ENCODE results near the gene NTN3.
"Not testable (repeated sequence)": the region's sequence is repeated elsewhere in the genome, so short reads cannot be mapped to it uniquely, and the experiment has no call there.

Gene NTN3

GRCh38 chr16:2474877-2475412 lies 3.8 kb downstream of the NTN3 start, which contains the start of gene TBC1D24:
Gene TBC1D24 (plus strand): TSS chr16:2475127. CDS start chr16:2496149, 21,022 bp downstream.
- peak within 1 kb of the TSS; percentile 75 for H3K4me3 ChIP-seq (ENCODE audit: low read depth, low read length)
- no peak for TF ChIP-seq CTCF (conservative IDR thresholded peaks at IDR 0.05; ENCODE audit: low read depth, low read length)
- peak; percentile 80 for DNase-seq (ENCODE audit: low read depth)

- TF ChIP-seq CTCF (conservative IDR thresholded peaks at IDR 0.05; ENCODE audit: low read depth, low read length) = no peak
- peak overlapping the region; percentile 75 for H3K4me3 ChIP-seq (ENCODE audit: low read depth, low read length)
- no peak for DNase-seq (ENCODE audit: low read depth)
Measured at GRCh38 chr16:2475413-2476344, 4.6 kb downstream of the NTN3 start.

- no peak for TF ChIP-seq CTCF (conservative IDR thresholded peaks at IDR 0.05; ENCODE audit: low read depth, low read length)
Measured at GRCh38 chr16:2476345-2476720, 5.2 kb downstream of the NTN3 start.

GRCh38 chr16:2476741-2477140 lies 5.6 kb downstream of the NTN3 start:
- TF ChIP-seq CTCF (conservative IDR thresholded peaks at IDR 0.05; ENCODE audit: low read depth, low read length) = no peak
- no peak for DNase-seq (ENCODE audit: low read depth)
- no peak overlapping the region for H3K4me3 ChIP-seq (ENCODE audit: low read depth, low read length)

More at GRCh38 chr16:2476345-2476720, 5.2 kb downstream of the NTN3 start:
- H3K4me3 ChIP-seq (ENCODE audit: low read depth, low read length) = no peak overlapping the region
- DNase-seq (ENCODE audit: low read depth) = no peak

GRCh38 chr16:2477327-2477726 lies 6.2 kb downstream of the NTN3 start:
- TF ChIP-seq CTCF (conservative IDR thresholded peaks at IDR 0.05; ENCODE audit: low read depth, low read length) = no peak
- H3K4me3 ChIP-seq (ENCODE audit: low read depth, low read length) = no peak overlapping the region
- DNase-seq (ENCODE audit: low read depth) = no peak

- TF ChIP-seq CTCF (conservative IDR thresholded peaks at IDR 0.05; ENCODE audit: low read depth, low read length) = no peak
- no peak overlapping the region for H3K4me3 ChIP-seq (ENCODE audit: low read depth, low read length)
- DNase-seq (ENCODE audit: low read depth) = no peak
Measured at GRCh38 chr16:2478279-2478678, 7.2 kb downstream of the NTN3 start.

- DNase-seq (ENCODE audit: low read depth); H3K4me3 ChIP-seq (ENCODE audit: low read depth, low read length): not testable (repeated sequence)
Measured at GRCh38 chr16:2479996-2480395, 8.9 kb downstream of the NTN3 start.

Data from choroid plexus epithelial cell (primary cell).